Posterior cingulate gyrus (tissue), 11 donors: ENCODE measurements around the gene SPON1.
A peak's percentile ranks its signal among the peaks of the same experiment; 100 is the strongest.
"Not testable (repeated sequence)": the region's sequence is repeated elsewhere in the genome, so short reads cannot be mapped to it uniquely, and the experiment has no call there.

Experiments
- DNase-seq, 10 donors: peaks; one replicate each; pipeline versions ENCODE4 v3.0.0 to v3.0.0-alpha.2; 2020 to 2021; ENCODE audit warnings: mixed read lengths in 3 of 10
- intact Hi-C: fragments of 100-400 bp; cut with DNase I; formaldehyde crosslinking; loops from one replicate; pipeline ENCODE4 v1.15.1; 2023

SPON1 gene

DNA sequence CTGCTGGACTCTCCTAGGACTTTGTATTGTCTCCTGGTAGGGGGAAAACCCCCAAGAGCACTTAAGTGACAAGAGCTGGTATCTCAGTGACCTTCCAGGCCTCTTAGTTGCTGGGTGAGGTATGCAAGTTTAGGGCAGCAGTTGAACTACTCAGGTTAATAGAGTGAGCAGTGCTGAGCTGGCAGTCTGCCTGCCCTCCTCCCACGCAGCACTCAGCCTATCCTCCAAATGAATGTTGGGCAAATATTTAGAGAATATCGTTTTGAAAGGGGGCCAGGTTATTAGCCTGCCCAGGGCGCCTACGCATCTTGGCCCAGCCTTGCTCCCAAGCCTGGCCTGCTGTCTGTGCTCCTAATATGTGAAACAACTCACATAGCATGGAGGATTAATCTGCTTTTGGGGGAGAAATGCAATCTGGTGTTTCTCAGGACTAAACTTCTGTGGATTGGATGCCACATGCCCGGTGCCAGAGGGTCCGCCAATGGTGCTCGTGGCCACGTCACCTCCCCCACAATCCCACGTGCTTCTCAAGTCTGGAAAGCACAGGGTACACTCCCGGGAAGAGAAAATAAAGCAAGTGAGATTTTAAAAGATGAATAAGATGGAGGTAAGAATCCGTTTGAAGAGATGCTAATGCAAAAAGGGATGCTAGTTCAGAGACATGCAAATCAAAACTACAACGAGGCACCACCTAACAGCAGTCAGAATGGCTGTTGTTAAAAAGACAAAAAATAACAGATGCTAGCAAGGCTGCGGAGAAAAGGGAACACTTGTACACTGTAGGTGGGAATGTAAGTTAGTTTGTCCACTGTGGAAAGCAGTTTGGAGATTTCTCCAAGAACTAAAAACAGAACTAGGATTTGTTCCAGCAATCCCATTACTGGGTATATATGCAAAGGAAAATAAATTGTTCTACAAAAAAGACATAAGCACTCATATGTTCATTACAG, 67.7 kb downstream of the SPON1 start:
- intact Hi-C loops: no loop called here
- DNase-seq: peak in 1 of 10 donors; percentile 70

DNA sequence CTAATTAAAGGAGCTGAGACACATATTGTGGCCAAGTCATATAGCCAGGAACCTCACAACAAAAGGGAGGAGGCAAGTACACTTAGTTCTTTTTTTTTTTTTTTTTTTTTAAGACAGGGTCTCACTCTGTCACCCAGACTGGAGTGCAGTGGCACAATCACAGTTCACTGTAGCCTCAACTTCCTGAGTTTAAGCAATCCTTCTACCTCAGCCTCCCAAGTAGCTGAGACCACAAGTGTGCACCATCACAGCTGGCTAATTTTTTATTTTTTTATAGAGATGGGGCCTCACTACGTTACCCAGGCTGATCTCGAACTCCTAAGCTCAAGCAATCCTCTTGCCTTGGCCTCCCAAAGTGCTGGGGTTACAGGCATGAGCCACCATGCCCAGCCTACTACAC, 73.0 kb downstream of the SPON1 start:
- DNase-seq, intact Hi-C loops: not testable (repeated sequence)

- intact Hi-C loops: no loop called here
- no peak for DNase-seq
Observed at GRCh38 chr11:14036469-14036868, 73.9 kb downstream of the SPON1 start.

DNA sequence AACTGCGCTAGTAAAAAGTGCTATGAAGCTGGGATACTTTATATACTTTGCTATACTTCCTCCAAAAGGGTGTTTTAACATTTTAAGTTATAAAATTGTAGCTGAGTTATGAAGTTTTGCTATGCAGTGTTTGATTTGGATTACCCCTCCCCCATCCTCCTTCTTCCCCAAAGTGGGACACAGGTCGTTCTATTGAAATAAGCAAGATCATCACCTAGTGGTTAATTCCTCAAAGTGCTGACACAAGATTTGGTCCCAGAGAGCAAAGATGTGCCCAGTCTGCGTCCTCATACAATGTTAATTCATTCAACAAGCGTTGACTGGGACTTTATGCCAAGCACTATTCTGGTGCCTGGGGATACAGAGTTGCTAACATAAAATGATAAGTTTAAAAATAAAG, 78.5 kb downstream of the SPON1 start:
- intact Hi-C loops: no loop called here
- DNase-seq: no peak

- intact Hi-C loops: no loop called here
- DNase-seq: no peak
Observed at GRCh38 chr11:14041565-14041964, 79.0 kb downstream of the SPON1 start.

DNA sequence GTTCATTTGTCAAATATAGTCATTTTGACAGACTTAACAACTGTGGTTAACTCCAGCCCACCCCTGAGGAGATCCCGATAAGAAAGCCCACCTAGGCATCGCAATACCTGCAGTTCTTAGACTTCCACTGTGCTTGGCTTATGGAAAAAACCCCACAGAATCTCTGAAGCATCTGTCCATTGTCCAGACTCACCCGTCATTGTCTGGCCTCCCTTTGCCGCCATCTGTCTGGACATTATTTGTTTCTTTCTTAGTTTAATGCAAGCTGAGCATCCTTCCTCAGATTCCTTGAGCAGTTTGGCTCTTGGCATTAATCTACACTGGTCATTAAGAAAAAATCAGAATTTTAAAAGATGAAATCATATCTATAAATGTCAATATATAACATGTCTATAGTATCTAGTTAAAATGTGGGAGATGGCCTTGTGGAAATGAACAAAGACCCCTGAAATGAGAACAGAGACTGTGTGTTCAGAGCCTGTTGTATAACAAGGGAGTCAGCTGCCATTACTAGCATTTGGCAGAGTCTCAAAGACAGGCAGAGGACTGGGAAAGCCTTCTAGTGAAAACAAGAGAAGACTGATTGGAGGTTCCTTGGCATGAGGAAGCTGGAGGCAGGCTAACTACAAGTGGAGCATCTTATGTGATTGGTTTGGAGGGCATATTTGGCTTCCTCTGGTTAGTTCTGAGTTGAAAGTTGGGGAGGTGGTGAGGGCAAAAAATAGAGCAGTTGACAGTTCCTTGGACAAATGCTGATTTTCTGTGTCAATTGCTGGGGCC, 80.4 kb downstream of the SPON1 start:
- peak in 1 of 10 donors; percentile 30 for DNase-seq
- intact Hi-C loops: no loop called here

- intact Hi-C loops: no loop called here
- no peak for DNase-seq
Observed at GRCh38 chr11:14044916-14045315, 82.4 kb downstream of the SPON1 start.

- intact Hi-C loops: no loop called here
- DNase-seq: no peak
Observed at GRCh38 chr11:14045417-14045816, 82.9 kb downstream of the SPON1 start.

DNA sequence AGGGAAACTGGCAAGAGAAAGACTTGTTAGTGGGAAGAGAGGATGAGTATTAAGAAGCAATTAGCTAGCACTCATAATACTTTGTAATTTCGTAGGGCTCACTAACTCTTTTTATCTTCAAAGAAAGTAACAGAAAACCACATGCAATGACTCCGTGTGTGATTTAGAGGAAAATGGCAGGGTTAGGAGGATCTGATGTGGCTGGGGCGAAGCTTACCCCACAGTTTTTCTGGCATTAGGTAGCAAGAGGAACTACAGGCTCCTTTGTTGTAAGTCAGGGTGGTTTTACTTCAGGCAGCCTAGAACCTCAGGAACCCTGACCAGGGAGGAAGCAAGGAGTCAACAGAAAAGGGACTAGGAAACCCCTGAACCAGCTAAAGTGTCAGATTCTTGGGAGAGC, 89.7 kb downstream of the SPON1 start:
- intact Hi-C loops: no loop called here
- no peak for DNase-seq

GRCh38 chr11:14054116-14055107, 91.9 kb downstream of the SPON1 start:
- peak in 1 of 10 donors; percentile 77 for DNase-seq

DNA sequence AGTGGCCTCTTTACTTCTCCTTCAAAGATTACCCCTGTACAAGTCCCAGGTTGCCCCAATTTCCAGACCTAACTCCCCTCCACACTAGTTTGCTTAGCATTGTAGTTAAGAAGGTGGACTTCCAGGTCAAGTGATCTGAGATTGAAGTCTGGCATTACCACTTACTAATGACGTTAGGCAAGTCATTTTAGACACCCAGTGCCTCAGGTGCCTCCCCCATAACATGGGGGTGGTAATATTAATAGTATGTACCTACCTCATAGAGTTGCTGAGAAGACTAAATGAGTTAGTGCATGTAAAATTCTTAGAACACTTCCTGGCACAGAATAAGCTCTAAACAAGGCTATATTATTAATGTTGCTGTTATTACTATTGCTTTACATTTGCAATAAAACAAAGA, 93.4 kb downstream of the SPON1 start:
- DNase-seq: no peak
- intact Hi-C loops: no loop called here

More at GRCh38 chr11:14054116-14055107, 91.9 kb downstream of the SPON1 start:
- intact Hi-C loops: no loop called here

DNA sequence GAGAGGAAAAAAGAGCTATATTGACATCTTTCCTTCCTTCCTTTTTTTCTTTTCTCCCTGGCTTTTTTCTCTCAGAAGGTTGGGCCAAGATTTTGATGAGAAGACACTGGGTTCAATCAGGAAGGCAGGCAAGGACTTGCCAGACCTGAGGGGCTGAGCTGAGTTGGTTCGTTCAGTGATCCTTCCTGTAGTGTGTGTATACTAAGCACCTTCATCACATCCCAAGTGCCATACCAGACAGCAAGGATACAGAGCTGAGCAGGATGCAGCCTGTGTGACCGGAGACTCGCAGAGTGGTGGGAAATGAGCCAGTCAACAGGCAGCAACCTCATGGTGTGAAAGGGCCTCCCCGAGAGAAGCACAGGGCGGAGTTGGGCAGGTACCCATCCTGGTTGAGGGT, 95.5 kb downstream of the SPON1 start:
- intact Hi-C loops: no loop called here
- DNase-seq: no peak

GRCh38 chr11:14059491-14059890, 97.0 kb downstream of the SPON1 start:
- intact Hi-C loops: no loop called here
- peak in 1 of 10 donors; percentile 16 for DNase-seq

GRCh38 chr11:14061721-14062120, 99.2 kb downstream of the SPON1 start:
- no peak for DNase-seq
- intact Hi-C loops: no loop called here

DNA sequence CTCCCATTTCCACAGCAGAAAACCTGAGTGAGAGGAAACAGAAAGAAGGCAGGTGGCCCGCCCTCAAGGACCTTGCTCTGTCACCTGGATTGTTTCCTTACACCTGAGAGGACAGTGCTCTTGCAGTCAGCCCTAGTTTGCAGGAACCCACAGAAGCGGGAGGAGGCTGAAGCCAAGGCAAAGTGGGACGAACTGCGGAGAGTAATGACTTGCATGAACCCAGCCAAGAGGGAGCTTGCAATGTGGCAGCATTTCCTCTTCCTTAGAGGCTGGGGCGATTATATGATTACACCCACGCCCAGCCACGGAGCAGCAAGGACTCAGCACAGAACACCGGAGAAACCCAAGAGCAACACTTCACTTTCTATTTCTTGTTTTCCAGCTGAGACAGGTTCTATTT, 102.6 kb downstream of the SPON1 start:
- intact Hi-C loops: no loop called here
- peak in 7 of 10 donors; percentile 31 to 86 (median 51) for DNase-seq

GRCh38 chr11:14065681-14066080, 103.2 kb downstream of the SPON1 start:
- DNase-seq: no peak
- intact Hi-C loops: no loop called here

GRCh38 chr11:14067686-14068085, 105.2 kb downstream of the SPON1 start:
- DNase-seq: no peak
- intact Hi-C loops: no loop called here

- intact Hi-C loops: no loop called here
- no peak for DNase-seq
Observed at GRCh38 chr11:14070896-14071295, 108.4 kb downstream of the SPON1 start.

DNA sequence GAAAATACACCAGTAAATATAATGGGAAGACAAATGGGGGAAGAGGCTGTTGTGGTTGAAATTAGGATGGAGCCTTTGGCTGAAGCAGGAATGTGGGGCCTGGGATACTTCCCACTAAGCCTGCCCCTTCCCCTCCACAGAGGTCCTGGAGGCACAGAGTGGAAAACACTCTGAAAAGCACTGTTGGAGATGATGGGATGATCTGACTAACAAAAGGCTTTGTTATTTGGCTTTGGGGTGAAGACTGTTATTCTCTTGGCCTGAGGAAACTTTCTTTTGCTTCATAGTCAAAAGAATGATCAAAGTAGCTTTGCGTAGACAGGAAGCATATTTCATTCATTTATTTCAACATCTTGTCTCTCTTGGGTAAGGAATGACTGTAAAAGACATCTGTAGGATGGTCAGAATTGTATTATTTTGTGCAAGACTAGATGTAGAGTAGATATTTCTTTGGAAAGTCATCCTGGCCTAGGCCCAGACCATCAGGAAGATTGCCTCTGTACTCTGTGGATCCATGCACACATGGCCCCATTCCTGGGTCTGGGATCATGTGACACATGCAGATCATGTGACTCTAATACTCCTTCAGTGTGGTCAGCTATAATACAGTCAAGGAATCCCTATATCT, 111.4 kb downstream of the SPON1 start:
- intact Hi-C loops: no loop called here
- no peak for DNase-seq
